ENCODE measurements around the gene GOLGA6L4. TPM values are rescaled to one million over a fixed set of nuclear protein-coding genes. Genes with fewer than 3 reads are reported as not detected.
"Not testable (repeated sequence)": the region's sequence is repeated elsewhere in the genome, so short reads cannot be mapped to it uniquely, and the experiment has no call there.

GOLGA6L4 gene
- total RNA-seq (1 to 10 TPM in 6 of 9 donors, under 1 TPM in 3; 0.12 to 2.6 (median 1.3) TPM), polyA plus RNA-seq (1 to 10 TPM in 1 of 2 donors, under 1 TPM in 1; 0.72 to 2.2 TPM)
- long read RNA-seq, donor 1 = 0 reads
- long read RNA-seq, donor 2 = 0 reads
- long read RNA-seq, donor 3, partial matches to known transcripts = 0 of 1 reads
- long read RNA-seq, donor 3, other reads (novel, unspliced or antisense) = 1 of 1 reads

GRCh38 chr15:84235573-84235972 lies at the start of gene GOLGA6L4:
GOLGA6L4 (plus strand) TSS chr15:84235773; CDS start chr15:84235835, 62 bp downstream.
- H3K27me3 ChIP-seq; DNase-seq; H3K4me3 ChIP-seq; H3K36me3 ChIP-seq; H3K9me3 ChIP-seq; H3K27ac ChIP-seq; intact Hi-C loops (cut with DNase I); ATAC-seq; H3K4me1 ChIP-seq: not testable (repeated sequence)
- WGBS, 4 donors = no CpG with 5 or more reads among the region's 13 CpGs

GRCh38 chr15:84192982-84193381 lies 42.6 kb upstream of the GOLGA6L4 start:
- DNase-seq; H3K4me1 ChIP-seq; ATAC-seq; H3K27ac ChIP-seq; H3K27me3 ChIP-seq; H3K4me3 ChIP-seq; H3K36me3 ChIP-seq; H3K9me3 ChIP-seq; intact Hi-C loops (cut with DNase I): not testable (repeated sequence)
- no CpG with 5 or more reads among the region's 5 CpGs for WGBS, 4 donors

- WGBS, 4 donors = no CpG with 5 or more reads among the region's 8 CpGs
- DNase-seq; H3K4me1 ChIP-seq; H3K36me3 ChIP-seq; intact Hi-C loops (cut with DNase I); H3K27ac ChIP-seq; H3K27me3 ChIP-seq; H3K9me3 ChIP-seq; H3K4me3 ChIP-seq: not testable (repeated sequence)
- ATAC-seq = peak; percentile 83 to 93 (median 88)
Measured at GRCh38 chr15:84195603-84196002, 40.0 kb upstream of the GOLGA6L4 start.

GRCh38 chr15:84196530-84197188 lies 38.9 kb upstream of the GOLGA6L4 start:
- intact Hi-C loops (cut with DNase I); H3K27ac ChIP-seq; H3K27me3 ChIP-seq; H3K36me3 ChIP-seq; H3K4me3 ChIP-seq; H3K9me3 ChIP-seq; H3K4me1 ChIP-seq; DNase-seq: not testable (repeated sequence)
- ATAC-seq = peak; percentile 52 to 81 (median 76)
- WGBS, 4 donors = no CpG with 5 or more reads among the region's 14 CpGs

GRCh38 chr15:84199865-84200264 lies 35.7 kb upstream of the GOLGA6L4 start:
- H3K4me3 ChIP-seq; H3K36me3 ChIP-seq; H3K27me3 ChIP-seq; H3K27ac ChIP-seq; intact Hi-C loops (cut with DNase I); H3K9me3 ChIP-seq; H3K4me1 ChIP-seq: not testable (repeated sequence)
- DNase-seq (peak in 3 of 5 donors; percentile 1 to 29 (median 7)), ATAC-seq (peak in 1 of 4 donors; percentile 33)
- WGBS, 4 donors = 94% methylated on average over 3 of the region's 16 CpGs; no CpG with 5 or more reads in 3 of the 4 donors

- peak in 1 of 12 donors; percentile 10 for TF ChIP-seq CTCF (IDR thresholded peaks at IDR 0.05)
- H3K36me3 ChIP-seq; H3K9me3 ChIP-seq; ATAC-seq; H3K4me1 ChIP-seq; H3K27ac ChIP-seq; H3K4me3 ChIP-seq; H3K27me3 ChIP-seq; intact Hi-C loops (cut with DNase I): not testable (repeated sequence)
- WGBS, 4 donors = 40 to 59% (median 44%) methylated on average over 1 to 3 of the region's 7 CpGs; no CpG with 5 or more reads in 1 of the 4 donors
- DNase-seq = peak in 1 of 5 donors; percentile 8
Measured at GRCh38 chr15:84246441-84246840, 10.9 kb downstream of the GOLGA6L4 start.

All from heart left ventricle (tissue), 16 donors.